Measurements from ENCODE around the gene COX10.
"Not testable (repeated sequence)": the region's sequence is repeated elsewhere in the genome, so short reads cannot be mapped to it uniquely, and the experiment has no call there.

The COX10 gene

DNA sequence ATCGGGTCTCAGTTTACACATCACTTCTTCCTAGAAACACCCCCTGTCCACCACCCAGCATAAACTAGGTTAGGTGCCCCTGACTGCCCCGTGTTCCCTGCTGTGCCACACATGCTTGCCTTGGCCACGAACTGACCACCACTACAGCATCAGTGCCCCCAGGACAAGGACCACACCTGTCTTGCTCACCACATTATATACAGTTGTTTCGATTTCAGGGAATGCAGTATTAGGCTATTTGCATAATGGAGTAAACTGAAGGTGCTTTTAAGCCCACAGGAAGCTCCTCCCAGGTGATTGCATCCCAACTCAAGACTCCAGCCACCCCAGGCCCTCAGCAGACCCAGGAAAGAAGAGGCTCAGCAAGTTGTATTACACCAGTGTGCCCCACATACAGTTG is 117.1 kb downstream of the COX10 start:
- not testable (repeated sequence) for DNase-seq

- DNase-seq = not testable (repeated sequence)
These were observed 121.5 kb downstream of the COX10 start for GRCh38 chr17:14190774-14191173.

DNA sequence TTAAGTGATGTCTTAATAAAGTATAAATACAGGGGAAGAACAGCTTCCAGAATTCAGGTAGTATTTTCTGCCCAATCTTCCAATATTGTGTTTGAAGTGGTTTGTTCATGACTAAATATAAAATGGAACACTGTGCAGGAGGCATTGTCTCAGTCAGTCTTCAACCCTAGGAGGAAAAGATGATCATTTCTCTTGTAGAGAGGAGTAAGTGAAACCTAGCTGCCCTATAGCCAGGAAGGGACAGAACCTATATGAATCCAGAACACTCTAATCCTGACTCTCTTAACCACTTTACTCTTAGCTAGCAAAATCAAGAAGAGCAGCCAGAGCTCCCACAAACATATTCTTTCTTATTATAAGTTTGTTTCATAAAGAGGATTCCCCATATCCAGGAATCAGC is 122.2 kb downstream of the COX10 start:
- DNase-seq = not testable (repeated sequence)

- DNase-seq = not testable (repeated sequence)
These were observed 122.7 kb downstream of the COX10 start for GRCh38 chr17:14192039-14192438.

- DNase-seq = not testable (repeated sequence)
These were observed 123.5 kb downstream of the COX10 start for GRCh38 chr17:14192636-14193344.

DNA sequence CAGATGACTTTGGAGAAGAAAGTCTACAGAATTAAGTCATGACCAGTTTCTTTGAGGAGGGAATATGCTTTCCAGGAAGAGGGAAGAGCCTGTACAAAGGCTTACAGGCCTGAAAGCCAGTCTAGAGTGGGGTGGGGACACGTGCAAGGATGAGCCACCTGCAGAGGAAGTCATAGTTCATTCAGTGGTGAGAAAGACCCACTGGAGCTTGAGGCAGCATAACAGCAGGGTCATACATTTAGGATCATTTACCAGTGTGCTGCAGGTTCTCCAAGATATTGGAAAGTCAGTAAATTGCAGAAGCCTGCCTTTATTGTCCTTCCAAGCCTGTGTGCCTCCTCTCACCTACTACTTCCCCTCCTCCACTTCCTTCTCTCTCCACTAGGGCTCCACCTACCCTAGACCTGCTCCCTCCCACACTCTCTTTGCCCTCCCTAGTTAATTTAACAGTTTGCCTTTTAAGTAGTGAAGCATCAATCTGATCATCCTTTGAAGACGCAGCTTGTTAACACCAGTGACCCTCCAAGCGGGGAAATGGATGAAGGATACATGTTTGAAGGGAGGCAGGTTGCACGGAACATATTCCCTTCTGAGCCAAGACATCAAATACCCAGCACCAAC is 127.2 kb downstream of the COX10 start:
- no peak for DNase-seq

DNA sequence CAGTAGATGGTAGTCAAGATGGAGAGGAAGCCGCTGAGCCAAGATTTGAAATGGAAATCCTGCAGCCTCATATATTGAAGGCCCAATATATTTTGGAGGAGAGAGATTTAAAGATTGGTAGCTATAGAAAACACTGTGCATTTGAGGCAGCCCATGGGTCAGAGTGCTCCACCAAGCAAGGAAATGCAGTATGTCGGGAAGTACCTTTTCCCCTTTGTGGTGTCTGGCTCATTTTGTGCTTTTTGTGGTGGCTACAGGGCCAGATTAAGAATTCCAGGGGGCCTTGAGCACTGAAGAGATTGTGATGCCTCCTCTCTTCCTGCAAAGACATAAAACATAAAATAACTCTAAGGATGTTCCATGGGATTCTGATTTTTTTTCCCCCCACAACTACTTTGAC is 127.8 kb downstream of the COX10 start:
- no peak for DNase-seq

- DNase-seq = no peak
These were observed 128.3 kb downstream of the COX10 start for GRCh38 chr17:14197586-14197985.

GRCh38 chr17:14198013-14198412 is 128.7 kb downstream of the COX10 start:
- DNase-seq = no peak

GRCh38 chr17:14198575-14198974 is 129.3 kb downstream of the COX10 start:
- no peak for DNase-seq

DNA sequence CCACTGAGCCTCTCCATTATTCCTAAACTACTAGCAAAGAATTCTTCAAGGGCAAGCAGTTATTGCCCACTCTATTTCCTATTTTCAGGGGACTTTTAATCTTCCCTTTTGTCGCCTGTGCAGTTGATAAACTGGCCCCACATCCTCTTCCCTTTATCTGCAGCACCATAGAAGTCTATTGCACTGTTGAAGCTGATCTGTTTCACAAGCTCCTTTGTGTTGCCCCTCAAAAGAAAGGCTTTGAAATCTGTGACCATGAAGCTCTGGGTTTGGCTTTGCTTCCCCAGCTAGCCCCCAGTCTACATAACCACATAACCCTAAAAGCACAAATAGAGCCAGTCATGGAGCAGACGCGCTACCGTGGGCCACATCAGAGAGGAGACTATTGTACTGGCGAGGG is 130.3 kb downstream of the COX10 start:
- DNase-seq = no peak

DNA sequence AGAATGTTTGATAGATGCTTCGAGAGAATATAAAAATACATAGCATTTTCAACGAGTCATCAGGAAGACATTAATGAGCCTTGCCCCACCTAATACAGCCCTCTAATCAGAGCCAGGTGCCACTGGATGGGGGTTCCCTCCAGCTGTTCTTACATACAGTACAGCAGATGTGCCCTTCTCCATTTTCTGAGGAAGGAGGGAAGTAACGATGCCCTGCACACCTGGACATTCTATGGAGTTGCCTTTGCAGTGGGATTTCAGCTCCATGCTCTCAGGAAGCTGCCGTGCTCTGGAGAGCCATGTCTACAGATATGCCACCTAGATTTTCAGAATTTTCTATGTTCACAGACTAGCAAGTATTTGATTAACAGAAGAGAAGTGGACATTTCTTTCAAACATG is 131.1 kb downstream of the COX10 start:
- DNase-seq = no peak

- no peak for DNase-seq
These were observed 132.0 kb downstream of the COX10 start for GRCh38 chr17:14201021-14201987.

DNA sequence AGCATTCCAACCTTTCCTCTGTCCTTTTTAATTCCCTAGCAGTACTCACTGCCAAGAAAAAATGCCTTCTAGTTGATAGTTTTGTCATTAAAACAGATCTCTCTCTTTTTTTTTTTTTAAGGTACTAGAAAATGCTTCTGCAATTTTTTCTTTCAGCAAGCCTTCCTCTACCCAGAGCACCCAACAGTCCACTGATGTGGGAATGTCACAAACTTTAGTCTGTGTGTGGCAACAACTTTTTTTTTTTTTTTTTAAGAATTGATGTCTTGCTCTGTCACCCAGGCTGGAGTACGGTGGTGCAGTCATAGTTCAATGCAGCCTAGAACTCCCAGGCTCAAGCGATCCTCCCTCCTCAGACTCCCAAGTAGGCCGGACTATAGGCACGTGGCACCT is 132.7 kb downstream of the COX10 start:
- no peak for DNase-seq

DNA sequence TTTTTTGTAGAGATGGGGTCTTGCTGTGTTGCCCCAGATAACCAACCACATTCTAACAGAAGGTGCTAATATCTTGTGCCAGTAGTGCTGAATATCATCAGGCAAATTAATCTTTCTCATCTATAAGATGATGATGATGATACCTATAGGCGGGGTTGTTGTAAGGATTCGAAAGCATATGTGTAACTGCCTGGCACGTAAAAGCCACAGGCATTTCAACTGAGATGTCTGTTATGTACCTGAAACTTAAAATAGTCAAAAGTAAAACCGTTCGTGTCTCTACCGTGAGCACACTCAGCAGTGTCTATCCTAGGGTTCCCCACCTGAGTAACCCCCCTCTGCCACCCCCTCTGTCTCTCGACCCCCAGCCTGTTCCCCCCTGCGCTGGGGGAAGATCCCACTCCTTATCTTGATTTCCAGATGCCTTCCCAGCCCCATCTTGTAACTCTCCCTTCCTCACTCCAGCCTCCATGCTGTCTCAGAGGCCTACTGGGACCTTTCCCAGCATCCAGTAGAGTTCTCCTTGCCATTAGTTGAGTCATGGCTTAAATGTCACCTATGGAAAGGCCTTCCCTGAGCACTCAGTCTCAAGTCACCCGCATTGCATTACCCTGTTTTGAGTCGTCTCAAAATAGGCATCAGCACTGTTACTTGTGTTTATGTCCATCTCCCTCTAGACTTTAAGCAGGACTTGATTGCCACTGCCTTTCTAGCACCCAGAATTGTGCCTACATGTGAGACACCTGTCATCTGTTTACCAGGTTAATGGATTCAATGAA is 133.3 kb downstream of the COX10 start:
- DNase-seq = no peak

GRCh38 chr17:14203388-14203787 is 134.1 kb downstream of the COX10 start:
- no peak for DNase-seq

- no peak for DNase-seq
These were observed 134.8 kb downstream of the COX10 start for GRCh38 chr17:14204084-14204483.

DNA sequence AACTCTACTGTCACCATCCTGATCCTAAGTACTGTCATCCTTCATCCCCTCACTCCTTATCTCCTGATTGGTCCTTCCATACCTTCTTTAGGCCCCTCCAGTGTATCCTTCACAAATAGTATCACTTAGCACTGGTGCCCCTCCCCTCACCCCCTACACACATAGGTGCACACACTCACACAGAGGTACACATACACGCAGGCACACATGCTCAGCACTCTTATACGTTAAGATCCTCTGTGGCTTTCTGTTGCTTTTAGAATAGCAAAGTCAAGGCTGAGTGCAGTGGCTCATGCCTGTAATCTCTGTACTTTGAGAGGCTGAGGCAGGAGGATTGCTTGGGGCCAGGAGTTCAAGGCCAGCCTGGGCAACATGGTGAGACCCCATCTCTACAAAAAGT is 135.2 kb downstream of the COX10 start:
- no peak for DNase-seq

GRCh38 chr17:14205380-14205779 is 136.1 kb downstream of the COX10 start:
- no peak for DNase-seq

DNA sequence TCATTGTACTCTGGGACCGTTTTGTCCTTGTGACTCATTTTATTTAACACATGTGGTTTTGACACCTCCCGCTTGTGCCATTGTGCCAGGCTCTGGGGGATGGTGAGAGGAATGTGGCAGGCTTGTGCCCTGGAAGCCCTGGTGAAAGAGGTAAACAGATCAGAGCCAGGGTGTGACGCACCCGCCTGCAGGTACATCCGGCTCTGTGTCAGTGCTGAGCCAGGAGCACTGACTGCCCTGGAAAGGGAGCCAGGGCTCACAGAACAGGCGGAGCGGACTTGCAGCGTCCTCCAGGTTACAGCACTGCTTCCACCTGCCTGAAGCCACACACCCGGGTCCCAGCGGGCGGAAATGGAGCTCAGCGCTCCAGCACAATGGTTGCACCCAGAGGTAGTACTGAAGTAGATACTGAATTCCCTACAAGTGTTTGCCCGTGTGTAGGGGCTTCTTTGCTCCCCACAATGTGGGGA is 136.7 kb downstream of the COX10 start:
- DNase-seq = peak; percentile 56 to 86

DNA sequence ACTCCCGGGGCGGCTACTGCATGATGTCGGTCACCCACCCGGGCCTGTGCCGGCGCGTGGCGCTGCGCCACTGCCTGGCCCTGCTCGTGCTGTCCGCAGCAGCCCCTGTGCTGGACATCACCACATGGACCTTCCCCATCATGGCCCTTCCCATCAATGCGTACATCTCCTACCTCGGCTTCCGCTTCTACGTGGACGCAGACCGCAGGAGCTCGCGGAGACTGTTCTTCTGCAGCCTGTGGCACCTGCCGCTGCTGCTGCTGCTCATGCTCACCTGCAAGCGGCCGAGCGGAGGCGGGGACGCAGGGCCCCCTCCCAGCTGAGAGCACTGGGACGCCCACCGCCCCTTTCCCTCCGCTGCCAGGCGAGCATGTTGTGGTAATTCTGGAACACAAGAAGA is 137.6 kb downstream of the COX10 start:
- no peak for DNase-seq

DNA sequence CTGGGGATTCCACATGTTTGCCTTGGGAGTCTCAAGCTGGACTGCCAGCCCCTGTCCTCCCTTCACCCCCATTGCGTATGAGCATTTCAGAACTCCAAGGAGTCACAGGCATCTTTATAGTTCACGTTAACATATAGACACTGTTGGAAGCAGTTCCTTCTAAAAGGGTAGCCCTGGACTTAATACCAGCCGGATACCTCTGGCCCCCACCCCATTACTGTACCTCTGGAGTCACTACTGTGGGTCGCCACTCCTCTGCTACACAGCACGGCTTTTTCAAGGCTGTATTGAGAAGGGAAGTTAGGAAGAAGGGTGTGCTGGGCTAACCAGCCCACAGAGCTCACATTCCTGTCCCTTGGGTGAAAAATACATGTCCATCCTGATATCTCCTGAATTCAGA is 138.5 kb downstream of the COX10 start:
- DNase-seq = no peak

DNA sequence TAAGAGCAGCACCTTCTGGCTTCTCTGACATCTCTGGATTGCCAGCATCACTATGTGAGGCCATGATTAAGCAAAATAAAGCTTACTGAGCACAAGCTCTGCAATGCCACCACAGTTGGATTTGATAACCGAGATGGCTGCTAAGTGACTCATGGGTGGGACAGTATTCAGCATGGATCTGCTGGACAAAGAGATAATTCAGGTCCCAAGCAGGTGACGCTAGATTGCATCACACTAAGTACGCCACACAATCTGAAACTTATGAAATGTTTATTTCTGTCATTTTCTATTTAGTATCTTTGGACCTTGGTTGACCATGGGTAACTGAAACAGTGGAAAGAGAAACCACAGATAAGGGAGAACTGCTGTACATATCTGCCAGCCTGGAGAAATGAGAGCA is 139.9 kb downstream of the COX10 start:
- DNase-seq = no peak

All from cerebellar nuclear complex (tissue), 1 donor.